GM18507 (cell line): ENCODE data around the gene RXFP4.
"Not testable (repeated sequence)": the region's sequence is repeated elsewhere in the genome, so short reads cannot be mapped to it uniquely, and the experiment has no call there.

Experiments
- DNase-seq: peaks from one replicate; pipeline ENCODE4 v3.0.0; 2011; ENCODE audit warnings: low read depth; ENCODE audit not compliant: insufficient read length; ENCODE audit errors: extremely low spot score
- FAIRE-seq: peaks from 2 replicates; lab custom pipeline; 2011; peaks lifted over from hg19 to GRCh38; lab: Jason Lieb, UNC

Gene RXFP4, protein sequence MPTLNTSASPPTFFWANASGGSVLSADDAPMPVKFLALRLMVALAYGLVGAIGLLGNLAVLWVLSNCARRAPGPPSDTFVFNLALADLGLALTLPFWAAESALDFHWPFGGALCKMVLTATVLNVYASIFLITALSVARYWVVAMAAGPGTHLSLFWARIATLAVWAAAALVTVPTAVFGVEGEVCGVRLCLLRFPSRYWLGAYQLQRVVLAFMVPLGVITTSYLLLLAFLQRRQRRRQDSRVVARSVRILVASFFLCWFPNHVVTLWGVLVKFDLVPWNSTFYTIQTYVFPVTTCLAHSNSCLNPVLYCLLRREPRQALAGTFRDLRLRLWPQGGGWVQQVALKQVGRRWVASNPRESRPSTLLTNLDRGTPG

DNA sequence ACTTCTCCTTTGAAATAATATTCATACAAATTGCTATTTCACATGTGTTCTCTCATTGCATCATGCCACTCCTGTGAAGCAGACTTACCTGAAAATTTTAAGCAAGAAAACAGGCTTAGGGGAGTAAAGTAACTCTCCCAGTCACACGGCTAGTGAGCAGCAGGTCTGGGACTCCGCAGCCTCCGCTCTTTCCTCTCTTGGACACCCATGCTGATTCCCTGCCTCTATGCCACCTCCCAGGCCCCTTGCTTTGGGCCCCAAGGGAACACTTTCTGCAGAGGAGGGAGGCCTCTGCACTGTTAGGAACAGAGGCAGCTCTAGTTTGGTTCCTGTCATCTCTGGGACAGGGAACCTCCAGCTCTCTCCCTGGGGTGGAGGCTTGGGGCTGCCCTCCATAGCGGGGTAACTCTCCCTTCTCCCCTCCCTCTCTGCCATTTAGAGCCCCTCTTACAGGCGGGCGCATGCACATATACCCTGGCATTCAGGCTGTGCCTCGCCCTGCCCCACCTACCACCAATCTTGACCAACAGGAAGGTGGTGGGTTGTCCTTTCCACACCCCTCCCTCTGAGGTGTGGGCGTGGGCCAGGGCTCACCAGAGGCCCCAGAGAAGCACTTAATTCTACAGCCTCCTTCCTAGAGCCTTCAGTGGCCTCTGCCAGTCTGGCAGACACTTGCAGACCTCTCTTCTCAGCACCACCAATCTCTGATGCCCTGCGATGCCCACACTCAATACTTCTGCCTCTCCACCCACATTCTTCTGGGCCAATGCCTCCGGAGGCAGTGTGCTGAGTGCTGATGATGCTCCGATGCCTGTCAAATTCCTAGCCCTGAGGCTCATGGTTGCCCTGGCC, at the start of gene RXFP4:
Gene RXFP4, plus strand, starts transcription at position 646 of the 852 bp plus-strand sequence. Its CDS starts 72 bp downstream, at position 718.
- FAIRE-seq (peak; percentile 50), DNase-seq (no peak)

DNA sequence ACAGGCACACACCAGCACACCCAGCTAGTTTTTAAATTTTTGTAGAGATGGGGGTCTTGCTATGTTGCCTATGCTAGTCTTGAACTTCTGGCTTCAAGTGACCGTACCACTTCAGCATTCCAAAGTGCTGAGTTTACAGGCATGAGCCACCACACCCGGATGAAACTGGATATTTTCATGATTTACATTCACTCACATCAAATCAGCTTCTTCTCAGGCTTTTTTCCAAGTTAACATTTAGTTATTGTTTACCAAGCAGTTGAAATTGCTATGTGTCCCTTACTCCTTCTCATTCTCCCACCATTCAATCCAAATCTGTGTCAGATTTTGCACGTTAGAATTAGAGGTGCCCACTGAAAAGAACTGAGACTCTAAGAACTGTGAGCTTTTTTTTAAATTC, 48.6 kb upstream of the RXFP4 start:
- FAIRE-seq (no peak), DNase-seq (no peak)

DNA sequence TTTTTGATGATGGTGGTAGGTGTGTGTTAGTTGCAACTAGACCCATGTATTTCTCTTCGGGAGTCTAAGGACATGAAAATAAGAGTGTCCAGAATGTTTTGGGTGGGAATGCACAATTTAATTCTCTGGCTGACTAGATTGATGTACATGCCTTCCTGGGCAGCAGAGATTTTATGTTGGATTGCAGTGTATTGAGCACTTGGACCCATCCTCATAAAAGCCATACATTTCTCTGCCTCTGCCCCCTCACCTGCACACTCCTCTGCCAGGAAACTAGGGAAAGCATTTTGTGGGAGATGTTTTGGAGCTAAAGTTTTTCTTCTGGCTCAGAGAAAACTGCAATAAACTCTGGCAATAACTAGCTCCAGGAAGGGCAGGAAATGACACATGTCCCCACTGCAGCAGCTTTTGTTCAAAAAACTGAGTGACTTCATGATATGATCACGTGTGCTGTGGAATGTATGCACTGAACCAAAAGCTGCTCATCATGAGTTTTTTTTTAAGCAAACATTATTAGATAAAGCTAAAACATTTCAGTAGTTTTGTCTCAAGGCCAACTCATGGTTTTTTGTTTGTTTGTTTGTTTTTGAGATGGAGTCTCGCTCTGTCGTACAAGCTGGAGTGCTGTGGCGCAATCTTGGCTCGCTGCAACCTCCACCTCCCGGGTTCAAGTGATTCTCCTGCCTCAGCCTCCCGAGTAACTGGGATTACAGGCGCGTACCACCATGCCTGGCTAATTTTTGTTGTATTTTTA, 47.9 kb upstream of the RXFP4 start:
- DNase-seq (no peak), FAIRE-seq (no peak)

DNA sequence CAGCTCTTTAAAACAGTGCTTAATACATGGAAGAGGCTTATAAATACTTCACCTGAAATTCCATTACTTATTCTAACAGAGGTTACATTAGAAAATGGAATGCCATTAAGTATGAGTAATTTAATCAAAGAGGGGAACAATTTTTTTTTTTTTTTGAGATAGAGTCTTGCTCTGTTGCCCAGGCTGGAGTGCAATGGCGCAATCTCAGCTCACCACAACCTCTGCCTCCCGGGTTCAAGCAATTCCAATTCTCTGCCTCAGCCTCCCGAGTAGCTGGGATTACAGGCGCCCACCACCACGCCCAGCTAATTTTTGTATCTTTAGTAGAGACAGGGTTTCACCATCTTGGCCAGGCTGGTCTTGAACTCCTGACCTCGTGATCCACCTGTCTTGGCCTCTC, 45.8 kb upstream of the RXFP4 start:
- FAIRE-seq, DNase-seq: not testable (repeated sequence)

DNA sequence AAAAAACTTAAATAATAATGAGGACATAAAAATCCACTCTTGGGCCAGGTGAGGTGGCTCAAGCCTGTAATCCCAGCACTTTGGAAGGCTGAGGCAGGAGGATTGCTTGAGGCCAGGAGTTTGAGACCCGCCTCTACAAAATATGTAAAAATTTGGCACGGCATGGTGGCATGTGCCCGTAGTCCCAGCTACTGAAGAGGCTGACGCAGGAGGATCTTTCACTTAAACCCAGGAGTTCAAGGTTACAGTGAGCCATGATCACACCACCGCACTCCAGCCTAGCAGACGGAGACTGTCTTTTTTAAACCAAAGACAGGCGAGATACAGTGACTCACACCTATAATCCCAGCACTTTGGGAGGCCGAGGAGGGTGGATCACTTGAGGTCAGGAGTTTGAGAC, 45.0 kb upstream of the RXFP4 start:
- FAIRE-seq, DNase-seq: not testable (repeated sequence)

DNA sequence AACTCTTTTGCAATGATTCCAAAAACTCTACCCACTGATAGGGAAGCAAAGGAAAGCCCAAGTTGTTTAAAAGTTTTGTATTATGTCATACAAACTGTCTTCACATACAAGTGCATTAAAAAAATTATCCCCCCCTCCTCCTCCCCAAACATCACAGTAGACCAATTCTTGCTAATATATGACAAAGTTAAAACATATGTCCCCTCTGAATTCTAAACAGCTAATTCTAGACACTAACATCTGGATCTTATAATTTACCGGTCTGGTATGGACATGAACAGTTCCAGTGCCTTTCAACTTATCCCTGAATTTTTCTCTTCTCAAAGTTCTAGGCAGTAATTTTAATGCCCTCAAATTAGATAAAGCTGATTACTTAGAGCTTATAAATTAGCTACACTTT, 43.7 kb upstream of the RXFP4 start:
- DNase-seq (no peak), FAIRE-seq (no peak)

DNA sequence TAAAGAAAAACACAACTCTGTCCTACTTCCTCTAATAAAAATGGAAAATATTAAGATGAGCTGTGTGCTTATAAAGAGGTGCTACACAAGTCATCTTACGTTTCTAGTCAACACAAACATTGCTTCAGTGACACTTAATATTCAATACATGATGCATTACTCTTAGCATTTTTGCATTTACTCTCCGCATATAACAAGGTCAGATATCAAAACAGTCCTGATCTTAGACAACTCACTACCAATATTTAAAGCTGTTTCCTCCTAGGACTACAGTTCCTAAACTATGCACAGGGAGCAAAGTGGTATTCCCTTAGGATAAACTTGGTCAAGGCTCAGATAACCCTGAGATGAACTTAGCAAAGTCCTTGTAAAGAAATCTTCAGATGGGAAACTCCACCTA, 42.5 kb upstream of the RXFP4 start:
- FAIRE-seq (no peak), DNase-seq (no peak)

DNA sequence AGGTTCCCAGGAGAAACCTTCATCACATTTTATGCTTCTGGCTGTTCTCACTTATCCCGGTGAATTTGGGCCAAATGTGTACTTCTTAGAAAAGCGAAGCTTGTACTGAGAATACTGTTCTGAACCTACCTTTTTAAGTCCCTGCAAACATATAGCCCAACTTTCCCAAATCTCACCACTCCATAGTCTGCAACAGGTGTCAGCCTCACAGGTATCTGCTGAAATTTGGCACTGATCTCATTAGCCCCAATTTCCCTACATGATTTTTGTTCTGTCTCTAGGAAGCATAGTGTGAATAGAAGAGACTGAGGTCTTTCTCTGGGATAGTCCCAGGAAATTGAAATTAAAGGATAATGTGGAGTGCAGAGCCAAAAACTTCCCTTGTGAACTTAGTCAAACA, 41.8 kb upstream of the RXFP4 start:
- DNase-seq (no peak), FAIRE-seq (no peak)

DNA sequence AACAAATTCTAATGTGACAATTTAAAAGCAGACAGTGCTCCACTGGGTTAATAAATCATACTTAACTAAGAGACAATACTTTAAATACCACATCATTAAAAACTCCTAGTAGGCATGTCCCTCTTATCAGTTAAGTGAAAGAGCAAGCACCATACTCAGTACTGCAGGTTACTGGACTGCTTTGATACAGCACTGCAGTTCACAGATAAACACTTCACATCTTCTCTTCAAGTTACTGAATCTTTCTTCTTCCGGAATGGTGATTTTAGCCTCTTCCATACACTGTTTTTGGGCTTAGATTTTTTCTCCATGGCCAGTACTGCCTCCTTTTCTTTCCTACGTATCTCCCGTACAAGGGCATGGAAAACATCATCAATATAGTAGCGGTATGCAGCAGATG, 41.3 kb upstream of the RXFP4 start:
- no peak for FAIRE-seq
- DNase-seq: no peak

DNA sequence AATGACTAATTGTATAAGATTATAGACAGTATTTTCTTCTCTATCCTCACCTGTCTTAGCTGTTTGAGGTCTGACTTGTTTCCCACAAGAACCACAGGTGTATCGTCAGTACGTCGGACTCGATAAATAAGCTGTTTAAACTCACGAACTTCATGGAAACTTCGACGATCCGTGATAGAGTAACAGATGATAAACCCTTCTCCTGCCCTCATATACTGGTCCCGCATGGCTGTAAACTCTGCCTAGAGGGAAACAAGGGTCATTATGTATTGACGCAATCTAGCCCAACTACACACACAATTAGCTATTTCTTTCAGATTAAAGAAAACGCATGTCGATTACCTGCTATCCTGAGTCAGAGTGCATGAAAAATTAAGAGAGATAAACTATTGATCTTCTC, 37.2 kb upstream of the RXFP4 start:
- no peak for FAIRE-seq
- no peak for DNase-seq

DNA sequence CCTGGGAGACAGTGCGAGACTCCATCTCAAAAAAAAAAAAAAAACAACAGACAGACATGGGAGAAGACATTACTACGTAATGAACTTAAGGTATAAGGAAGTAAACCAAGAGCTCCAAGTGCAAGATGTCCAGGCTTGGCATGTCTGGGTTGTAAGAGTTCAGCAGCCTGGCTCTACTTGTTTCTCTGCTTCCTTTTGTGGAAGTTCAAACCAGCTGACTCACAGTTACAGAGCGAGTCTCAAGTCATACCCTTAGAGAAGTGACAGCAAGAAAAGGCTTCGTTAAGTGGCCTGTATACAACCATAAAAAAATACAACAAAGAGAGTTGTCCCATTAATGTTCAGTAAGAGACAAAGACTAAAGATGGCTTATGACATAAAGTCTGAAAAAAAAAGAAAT, 31.5 kb upstream of the RXFP4 start:
- FAIRE-seq: peak; percentile 21
- no peak for DNase-seq

DNA sequence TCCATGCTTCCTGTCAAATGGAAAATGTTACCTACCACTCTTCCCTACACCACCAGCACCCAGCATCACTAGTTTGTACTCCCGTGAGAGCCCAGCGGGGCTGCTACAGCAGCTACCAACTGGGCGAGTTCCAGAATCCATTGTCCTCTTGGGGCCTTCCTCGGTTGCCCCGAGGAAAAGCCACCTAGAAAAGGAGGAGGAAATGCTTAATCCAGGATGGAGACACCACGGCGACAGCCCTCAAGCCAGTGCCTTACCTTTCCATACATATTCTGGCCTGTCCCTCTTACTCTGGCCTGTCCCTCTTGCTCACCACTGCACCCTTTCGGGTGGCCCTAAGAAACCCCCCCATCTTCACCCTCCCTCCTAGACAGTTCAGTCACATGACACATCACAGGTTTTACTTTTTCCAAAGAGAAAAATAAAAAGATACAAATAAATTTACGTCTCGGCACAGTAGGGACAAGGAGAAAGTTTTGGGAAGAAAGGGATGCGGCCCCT, 30.8 kb upstream of the RXFP4 start:
- DNase-seq (no peak), FAIRE-seq (no peak)

DNA sequence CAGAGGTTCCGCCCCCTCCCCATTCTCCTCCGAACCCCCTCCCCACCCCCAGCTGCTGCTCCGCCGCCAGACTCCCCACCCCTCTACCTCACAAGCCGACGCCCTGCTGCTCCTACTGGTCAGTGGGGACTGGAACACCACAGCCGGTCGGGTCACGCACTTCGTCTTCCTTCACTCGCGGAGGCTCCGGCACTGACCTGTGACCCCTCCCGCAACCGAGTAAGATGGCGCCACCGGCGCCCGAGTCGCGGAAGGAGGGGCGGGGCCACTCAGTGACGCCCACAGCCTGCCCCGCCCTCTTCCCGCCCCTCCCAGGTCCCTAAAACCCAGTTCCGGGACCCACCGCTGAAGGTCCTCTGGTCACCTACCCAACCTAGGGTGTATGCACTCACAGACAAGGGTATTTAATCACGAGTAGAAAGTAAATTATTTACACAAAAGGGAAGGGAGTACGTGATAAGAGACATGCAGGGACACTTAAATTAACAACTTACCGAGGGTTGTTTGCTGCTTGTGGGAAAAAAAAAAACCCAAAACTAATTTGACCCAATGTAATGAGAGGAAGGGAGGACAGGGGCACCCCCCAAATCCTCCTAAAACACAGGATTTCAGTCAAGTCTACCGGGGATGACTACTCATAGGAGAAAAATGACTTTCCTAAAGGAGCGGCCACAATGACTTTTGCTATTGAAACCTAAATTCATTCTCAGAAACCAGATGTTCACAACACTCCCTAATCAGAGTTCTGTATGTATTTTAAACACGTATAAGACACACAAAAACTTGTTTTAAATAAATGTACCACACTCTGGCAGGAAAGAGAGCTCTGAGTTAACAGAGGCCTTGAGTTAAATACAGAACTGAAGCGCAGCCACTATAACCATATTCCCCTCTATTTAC, 30.0 kb upstream of the RXFP4 start, which contains the start of gene RIT1:
Gene RIT1, minus strand, starts transcription at position 194 of the 900 bp plus-strand sequence. CDS start 588 bp downstream, outside the sequence.
- DNase-seq (peak; percentile 83), FAIRE-seq (peak; percentile 89)

DNA sequence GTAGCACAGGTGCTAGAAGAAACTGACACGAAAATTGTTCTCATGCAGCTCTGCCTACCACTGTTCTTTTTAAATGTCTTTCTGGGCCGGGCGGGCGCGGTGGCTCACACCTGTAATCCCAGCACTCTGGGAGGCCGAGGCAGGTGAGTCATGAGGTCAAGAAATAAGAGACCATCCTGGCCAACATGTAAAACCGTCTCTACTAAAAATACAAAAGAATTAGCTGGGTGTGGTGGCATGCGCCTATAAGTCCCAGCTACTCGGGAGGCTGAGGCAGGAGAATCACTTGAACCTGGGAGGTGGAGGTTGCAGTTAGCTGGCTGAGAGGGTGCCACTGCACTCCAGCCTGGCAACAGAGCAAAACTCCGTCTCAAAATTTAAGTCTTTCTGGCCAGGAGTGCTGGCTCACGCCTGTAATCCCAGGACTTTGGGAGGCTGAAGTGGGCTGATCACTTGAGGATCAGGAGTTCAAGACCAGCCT, 29.3 kb upstream of the RXFP4 start:
- DNase-seq (no peak), FAIRE-seq (no peak)

DNA sequence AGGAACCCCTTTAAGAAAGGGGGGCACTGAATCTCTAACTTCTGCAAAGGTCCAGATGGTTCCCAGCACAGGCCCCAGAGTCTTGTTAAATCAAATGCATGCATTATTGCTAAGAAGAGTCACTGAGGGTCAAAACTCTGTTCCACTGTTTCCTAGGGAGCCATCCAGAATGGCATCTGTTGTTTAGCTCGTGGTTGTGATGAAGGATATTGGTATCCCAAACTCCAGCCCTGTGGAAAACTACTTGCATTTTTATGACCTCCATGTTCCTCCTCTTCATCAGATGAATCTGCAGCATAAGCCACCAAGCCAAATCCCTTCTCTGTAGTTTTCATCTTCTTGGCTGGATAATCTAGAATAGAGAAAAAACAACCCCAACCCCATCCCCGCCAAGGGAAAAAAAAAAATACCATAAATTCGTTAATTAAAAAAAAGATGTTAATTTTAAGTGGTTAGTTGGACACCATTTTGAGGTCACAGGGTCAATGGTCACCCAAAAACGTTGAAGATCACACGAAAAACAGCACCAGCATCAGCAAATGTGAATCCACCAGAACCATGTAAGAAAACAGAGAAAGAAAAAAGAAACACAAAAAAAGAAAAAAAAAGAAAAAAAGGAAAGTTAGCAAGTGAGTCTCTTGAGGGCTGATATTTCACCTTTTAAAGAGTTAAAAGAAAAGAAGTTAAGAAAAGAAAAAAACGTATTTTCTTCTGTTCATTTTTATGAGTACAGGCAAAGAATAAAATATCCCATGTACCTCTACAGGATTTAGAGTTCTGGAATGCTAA, 27.3 kb upstream of the RXFP4 start:
- no peak for FAIRE-seq
- DNase-seq: no peak

DNA sequence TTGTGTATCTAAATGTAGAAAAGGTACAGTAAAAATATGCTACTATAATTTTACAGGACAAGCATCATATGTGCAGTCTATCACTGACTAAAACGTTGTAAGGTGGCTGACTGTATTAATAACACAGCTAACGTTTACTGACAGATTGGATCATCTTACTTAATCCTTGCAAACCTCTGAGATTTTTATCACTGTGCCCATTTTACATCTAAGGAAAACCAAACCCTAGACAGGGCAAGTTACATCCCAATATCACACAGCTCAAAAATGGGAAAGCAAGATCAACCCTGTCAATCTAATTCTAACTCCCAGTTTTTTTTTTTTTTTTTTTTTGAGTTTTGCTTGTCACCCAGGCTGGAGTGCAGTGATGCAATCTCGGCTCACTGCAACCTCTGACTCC, 22.8 kb upstream of the RXFP4 start:
- FAIRE-seq (no peak), DNase-seq (no peak)

DNA sequence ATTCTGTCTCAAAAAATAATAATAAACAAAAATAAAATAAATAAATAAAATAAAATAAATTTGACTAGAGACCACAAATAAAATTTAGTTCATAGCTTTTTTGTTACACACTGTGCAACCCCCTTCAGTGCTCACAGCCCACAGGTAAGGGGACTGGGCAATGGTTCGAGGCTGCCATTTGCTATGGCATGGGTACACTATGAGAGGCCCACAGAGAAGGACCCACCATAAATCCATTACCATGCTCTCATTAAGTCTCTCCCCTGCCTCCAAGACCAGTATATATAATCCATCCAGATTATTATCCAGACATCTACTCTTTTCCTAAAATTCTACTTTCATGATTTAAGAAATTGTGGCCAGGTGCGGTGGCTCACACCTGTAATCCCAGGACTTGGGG, 21.6 kb upstream of the RXFP4 start:
- no peak for FAIRE-seq
- no peak for DNase-seq

DNA sequence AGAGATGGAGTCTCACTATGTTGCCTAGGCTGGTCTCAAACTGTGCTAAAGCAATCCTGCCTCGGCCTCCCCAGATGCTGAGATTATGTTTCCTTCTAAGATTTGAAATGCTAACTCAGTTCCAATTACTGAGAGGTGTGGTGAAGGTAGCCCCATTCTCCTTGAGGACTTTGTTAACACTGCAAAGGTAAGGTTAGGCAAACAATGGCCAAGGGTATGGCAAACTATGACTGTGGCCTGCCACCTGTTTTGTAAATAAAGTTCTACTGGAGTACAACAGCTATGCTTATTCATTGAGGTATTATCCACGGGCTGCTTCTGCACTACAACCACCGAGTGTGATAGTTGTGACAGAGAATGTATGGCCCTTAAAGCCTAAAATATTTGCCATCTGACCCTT, 20.7 kb upstream of the RXFP4 start:
- FAIRE-seq: no peak
- no peak for DNase-seq
